ENCODE measurements around the gene SHTN1.

Gene SHTN1

GRCh38 chr10:117005026-117005526 is at the start of gene SHTN1:
TSS of gene SHTN1 (minus strand) at chr10:117005187. CDS start at chr10:117005079, 108 bp downstream.
- peak; percentile 40 for DNase-seq

GRCh38 chr10:117053482-117053881 is 48.5 kb upstream of the SHTN1 start:
- no peak for DNase-seq

DNA sequence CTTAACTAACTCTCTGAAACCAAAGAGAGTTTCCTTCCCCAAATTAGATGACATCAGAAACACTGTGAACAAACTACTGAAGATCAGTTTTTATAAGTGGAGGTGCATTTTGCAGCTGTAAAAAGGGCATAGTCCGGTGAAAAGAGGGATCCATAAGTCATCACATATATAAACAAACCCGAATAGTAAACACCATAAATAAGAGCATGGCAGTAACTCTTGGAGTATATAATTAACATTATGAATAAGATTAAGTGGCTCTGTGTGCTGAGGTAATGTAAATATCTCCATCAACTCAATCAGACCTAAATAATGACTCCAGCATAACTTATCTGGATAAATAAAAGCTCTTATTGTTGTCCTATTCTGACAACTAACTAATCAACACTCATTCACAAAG is 43.0 kb upstream of the SHTN1 start:
- no peak for DNase-seq

DNA sequence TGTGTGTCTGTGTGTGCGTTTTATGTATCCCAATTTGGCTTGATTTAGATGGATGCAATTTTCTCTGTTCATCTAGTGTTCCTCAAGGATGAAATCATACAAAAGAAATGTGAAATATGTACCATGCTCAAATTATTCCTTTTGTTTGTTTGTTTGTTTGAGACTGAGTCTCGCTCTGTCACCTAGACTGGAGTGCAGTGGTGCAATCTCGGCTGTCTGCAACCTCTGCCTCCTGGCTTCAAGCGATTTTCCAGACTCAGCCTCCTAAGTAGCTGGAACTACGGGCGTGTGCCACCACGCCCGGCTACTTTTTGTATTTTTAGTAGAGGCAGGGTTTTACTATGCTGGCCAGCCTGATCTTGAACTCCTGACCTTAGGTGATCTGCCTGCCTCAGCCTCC is 11.3 kb upstream of the SHTN1 start:
- no peak for DNase-seq

- DNase-seq = no peak
Measured at GRCh38 chr10:117014835-117015234, 9.8 kb upstream of the SHTN1 start.

DNA sequence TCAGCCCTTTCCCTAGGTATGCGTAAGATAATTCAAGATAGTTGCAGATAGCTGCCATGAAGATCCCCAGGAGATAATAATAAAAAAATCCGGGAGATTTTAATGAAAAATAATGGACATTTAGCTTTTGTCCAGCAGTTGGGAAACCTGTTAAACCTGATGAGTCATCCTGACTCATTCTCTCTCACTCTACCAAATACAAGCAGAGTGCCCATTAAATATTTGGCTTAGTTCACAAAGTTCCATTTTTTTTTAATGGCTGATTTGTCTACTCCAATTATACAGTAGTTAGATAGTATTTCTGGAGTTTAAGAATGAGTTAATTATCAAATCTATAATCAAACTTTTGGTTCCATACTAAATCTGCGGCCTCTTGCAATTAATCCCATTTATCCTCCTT is 2.1 kb upstream of the SHTN1 start:
- peak; percentile 11 for DNase-seq

DNA sequence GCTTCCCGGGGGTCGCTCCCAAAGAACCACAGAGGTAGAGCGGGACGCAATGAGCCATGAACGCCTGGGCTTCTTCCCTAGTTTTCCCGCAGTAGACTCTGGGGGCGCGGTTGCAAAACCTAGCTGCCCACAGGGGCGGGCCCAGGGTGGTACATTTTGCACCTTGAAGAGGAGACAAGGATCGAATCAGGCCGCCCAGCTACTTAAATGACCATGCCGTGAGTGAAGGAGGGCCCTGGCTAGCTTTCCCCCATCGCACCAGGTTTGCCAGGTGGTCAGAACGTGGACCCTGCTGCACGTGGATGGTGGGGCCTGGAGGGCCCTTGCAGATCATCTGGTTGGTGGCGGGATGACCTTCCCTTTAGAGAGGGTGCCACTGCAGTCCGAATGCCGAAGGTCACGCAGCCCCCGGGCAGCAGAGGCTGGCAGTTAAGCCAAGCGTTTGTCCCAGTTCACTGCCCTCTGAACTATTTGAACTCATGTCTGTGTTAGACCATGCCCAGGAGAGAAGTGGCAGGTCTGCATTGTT is 604 bp upstream of the SHTN1 start:
- DNase-seq = peak; percentile 17

DNA sequence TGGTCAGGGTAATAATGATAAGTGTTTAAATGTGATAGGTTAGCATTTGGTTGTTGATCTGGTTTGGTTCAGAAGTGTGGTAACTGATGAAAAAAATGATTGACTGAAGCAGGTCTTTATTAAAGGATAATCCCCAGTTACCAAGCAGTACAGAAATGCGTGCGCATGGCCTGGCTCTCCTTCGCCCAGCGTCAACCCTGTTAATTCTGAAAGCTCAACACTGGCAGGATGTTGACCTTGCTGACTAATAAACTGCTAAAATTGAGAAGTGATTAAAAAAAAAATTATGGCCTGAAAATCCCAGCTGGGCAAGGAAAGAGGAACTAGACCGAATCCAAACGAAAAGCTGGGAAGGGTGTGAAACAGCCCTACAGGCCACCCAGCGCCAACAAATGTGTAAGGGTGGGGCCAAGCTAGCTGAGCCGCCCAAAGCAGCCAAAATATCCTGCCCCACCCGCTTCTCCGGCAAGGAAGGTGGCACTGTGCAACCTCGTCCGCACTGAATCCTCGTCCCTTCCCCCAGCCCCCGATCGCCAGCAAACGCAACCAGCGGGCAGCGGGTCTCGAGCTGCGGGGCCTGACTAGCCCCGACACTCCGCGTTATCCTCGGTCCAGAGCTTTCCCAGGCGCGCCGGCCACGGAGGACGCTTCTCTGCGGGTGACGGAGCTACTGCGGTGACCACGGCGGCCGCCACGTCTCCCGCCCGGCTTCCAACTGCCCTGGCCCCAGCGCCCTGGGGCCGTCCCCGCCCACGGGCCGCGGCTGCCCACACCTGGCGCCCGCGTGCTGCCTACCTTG is 561 bp downstream of the SHTN1 start:
- DNase-seq = peak; percentile 52

DNA sequence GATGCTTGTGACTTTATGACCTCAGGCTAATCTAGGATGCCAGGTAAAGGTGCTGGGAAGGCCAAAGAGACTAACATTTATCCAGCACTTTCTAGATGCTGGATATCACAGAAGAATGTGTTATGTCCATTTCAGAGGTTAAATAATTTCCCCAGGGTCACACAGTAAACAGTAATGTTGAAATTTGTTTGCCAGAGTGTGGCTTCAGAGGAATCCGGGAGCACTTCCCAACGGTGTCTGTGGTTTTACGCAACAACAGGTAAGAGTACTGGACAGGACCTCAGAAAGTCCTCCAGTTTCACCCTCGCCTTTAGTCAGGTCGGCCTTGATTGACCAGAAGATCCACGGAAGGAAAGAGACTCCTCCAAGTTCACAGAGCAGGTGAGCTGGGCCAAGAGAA is 1.7 kb downstream of the SHTN1 start:
- DNase-seq = no peak

- DNase-seq = no peak
Measured at GRCh38 chr10:117002206-117002605, 2.8 kb downstream of the SHTN1 start.

DNA sequence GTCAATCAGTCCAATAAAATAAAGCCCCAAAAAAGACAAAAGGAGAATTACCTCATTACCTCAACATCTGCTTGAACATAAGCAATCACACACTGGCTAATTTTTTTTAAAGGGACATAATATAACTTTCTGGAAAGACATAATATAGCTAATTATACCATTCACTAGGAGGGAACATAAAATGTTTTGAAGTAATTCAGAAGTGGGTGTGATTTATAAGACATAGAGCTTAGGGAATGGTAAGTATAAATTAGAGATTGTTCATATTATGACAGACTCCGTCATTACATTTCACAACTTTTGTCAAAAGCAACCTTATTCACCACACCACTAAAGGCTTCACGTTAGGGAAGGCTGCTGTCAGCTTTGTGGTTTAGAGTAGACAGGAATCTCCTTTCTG is 3.8 kb downstream of the SHTN1 start:
- no peak for DNase-seq

DNA sequence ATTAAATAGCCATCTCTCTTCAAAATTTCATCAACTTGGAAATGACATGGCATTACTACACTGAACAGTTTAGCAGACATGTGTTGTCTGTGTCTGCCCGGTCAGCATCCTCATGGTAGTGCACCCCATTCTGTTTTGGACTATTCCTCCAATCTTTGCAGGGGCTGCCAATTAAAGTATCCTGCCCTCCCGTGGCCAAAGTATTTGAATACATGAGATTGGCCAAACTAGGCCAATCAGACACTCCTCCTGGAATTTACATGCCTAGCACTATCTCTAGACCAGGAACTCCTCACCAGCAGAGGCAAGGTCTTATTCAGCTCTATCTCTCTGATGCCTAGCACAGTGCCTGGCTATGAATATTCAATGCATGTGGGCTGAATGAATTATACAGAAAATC is 4.4 kb downstream of the SHTN1 start:
- DNase-seq = no peak

DNA sequence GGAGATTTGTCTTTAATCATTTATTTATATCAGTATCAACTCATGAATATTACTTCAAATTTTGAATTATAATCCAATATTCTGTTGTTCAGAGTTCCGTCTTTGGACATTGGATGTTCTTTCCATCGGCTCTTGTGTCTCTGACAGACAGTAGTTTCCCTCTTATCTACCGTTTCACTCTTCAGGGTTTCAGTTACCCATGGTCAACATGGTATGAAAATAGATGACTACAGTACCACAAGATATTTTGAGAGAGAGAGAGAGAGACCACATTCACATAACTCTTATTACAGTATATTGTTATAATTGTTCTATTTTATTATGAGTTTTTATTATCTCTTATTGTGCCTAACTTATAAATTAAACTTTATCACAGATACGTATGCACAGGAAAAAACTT is 6.8 kb downstream of the SHTN1 start:
- DNase-seq = no peak

GRCh38 chr10:116997015-116997414 is 8.0 kb downstream of the SHTN1 start:
- DNase-seq = no peak

GRCh38 chr10:116995648-116996047 is 9.3 kb downstream of the SHTN1 start:
- no peak for DNase-seq

- no peak for DNase-seq
Measured at GRCh38 chr10:116994113-116994890, 10.7 kb downstream of the SHTN1 start.

DNA sequence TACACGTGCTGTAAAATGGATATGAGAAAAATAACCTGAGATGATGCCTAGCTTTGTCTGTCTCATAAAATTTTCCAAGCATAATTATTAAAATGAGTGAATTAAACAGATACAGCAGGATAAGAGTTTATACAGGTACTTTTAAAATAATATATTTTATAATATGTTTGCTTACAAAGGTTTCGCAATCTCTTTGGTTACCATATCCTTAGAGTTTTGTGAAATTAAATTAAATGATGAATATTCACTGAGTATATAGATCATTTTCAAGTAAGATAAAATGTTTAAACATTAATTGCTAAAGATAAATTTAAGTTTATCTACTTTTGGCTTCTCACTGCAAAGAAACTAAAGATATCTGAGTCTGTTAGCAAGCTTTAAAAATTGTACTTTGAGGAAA is 11.4 kb downstream of the SHTN1 start:
- DNase-seq = no peak

DNA sequence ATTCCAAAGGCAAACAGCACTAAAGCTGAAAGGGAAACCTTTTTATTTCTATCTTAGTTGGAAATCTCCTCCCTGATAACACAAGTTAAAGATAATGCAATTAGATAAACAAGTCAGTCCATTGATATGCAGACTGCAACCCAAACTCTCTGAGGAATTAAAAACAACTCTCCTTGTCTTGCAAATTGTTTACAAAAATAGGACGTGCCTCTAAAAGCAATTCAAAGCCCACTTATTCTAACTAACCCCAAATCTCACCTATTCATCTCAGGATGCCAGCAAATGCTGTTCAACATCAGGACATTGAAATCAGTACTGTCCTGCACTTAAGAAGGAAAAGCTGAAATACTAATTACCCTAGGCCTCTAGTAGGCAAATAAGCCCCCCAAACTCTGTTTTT is 12.8 kb downstream of the SHTN1 start:
- DNase-seq = no peak

DNA sequence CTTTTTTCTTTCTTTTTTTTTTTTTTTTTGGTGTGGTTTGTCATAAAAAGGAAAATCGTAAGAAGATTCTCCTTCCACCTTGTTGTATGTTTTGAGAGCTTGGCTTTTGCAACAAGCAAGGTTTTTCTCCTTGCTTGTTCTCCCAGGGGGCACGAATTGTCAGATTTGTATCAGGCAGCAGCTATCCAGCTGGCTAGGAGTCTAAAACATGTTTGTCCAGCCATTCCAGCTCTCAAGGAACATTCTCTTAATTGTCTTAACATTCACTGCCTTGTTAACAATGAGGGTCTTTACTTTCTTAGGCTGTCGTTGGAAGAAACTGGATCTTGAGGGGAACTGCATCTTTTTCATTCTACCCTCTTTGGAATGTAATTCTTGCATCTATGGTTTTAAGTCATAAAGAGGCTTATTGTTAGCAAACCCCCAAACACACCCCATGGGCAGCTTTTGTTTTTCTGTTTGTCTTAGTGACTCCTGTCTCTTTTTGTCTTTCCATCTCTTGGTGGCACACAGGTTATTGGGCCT is 14.6 kb downstream of the SHTN1 start:
- no peak for DNase-seq

- DNase-seq = no peak
Measured at GRCh38 chr10:116989439-116989838, 15.5 kb downstream of the SHTN1 start.

- DNase-seq = no peak
Measured at GRCh38 chr10:116988311-116988710, 16.7 kb downstream of the SHTN1 start.

- no peak for DNase-seq
Measured at GRCh38 chr10:116985611-116986010, 19.4 kb downstream of the SHTN1 start.

DNA sequence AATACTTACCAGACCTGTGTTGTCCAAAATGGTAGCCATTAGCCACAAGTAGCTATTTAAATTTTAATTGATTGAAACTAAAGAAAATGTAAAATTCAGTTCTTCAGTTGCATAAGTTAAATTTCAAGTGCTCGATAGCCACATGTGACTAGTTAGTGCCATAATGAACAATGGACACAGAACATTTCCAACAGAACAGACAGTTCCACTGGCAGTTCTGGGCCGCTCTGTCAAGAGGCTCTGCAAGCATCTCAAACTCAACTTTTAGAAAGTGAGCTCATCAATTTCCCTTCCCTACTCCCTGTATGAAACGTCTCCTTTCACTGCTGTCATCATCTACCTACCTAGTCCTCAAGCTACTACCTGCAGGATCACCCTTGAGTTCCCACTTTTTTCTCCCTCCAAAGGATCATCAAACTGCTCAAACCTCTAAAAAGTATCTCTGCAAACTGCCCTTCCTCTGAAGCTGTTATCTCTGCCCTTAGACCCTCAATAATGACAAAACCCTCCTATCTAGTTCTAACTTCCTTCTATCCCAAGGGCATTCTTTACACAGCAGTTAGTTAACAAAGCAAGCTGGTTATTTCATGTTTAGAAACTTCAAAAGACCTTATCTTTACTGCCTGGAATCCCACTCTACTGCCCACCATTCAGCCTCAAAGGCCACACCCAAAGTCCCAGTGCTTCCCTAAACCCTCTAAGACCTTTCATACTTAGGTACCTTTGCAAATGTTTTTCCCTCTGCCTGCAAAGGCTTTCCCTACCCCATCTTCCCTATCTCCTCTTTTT is 20.6 kb downstream of the SHTN1 start:
- DNase-seq = no peak
